ENCODE results near the gene MID1. TPM values are rescaled to one million over a fixed set of nuclear protein-coding genes. Genes with fewer than 3 reads are reported as not detected.

The MID1 gene
- total RNA-seq, 2 donors from 2014 or later: 38.3 to 44.9 TPM

- Histone ChIP-seq H3K4me1 (no peaks in the 10 kb centered on the region), H3K27ac (peak overlapping the region; percentile 76), H3K36me3 (no peaks in the 10 kb centered on the region), H3K27me3 (no peaks in the 10 kb centered on the region), H3K4me3 (no peak overlapping the region), H3K9ac (ENCODE audit: low read depth in 2 of 2, low read length in 2 of 2) (peak overlapping the region in 1 of 2 donors; percentile 49), H3K9me3 (no peaks in the 10 kb centered on the region)
- TF ChIP-seq, protein P1, sequence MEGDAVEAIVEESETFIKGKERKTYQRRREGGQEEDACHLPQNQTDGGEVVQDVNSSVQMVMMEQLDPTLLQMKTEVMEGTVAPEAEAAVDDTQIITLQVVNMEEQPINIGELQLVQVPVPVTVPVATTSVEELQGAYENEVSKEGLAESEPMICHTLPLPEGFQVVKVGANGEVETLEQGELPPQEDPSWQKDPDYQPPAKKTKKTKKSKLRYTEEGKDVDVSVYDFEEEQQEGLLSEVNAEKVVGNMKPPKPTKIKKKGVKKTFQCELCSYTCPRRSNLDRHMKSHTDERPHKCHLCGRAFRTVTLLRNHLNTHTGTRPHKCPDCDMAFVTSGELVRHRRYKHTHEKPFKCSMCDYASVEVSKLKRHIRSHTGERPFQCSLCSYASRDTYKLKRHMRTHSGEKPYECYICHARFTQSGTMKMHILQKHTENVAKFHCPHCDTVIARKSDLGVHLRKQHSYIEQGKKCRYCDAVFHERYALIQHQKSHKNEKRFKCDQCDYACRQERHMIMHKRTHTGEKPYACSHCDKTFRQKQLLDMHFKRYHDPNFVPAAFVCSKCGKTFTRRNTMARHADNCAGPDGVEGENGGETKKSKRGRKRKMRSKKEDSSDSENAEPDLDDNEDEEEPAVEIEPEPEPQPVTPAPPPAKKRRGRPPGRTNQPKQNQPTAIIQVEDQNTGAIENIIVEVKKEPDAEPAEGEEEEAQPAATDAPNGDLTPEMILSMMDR (IDR thresholded peaks at IDR 0.05): no peak
- intact Hi-C loops (cut with DNase I): no loop called here
- peak; percentile 31 for DNase-seq
Measured at GRCh38 chrX:10617999-10618351, 2.4 kb downstream of the MID1 start.

GRCh38 chrX:10617186-10617998 is 3.0 kb downstream of the MID1 start:
- no peak for DNase-seq
- peak overlapping the region in 1 of 2 donors; percentile 49 for H3K9ac ChIP-seq (ENCODE audit: low read depth in 2 of 2, low read length in 2 of 2)
- no peaks in the 10 kb centered on the region for H3K4me1 ChIP-seq
- H3K36me3 ChIP-seq: no peaks in the 10 kb centered on the region
- intact Hi-C loops (cut with DNase I): no loop called here
- H3K27me3 ChIP-seq: no peaks in the 10 kb centered on the region
- no peak overlapping the region for H3K4me3 ChIP-seq
- H3K27ac ChIP-seq: peak overlapping the region; percentile 76
- TF ChIP-seq, protein P1 (IDR thresholded peaks at IDR 0.05): no peak
- no peaks in the 10 kb centered on the region for H3K9me3 ChIP-seq

GRCh38 chrX:10615931-10616774 is 4.2 kb downstream of the MID1 start:
- Histone ChIP-seq H3K4me1 (no peaks in the 10 kb centered on the region), H3K4me3 (no peak overlapping the region), H3K36me3 (no peaks in the 10 kb centered on the region), H3K27ac (no peak overlapping the region), H3K9ac (ENCODE audit: low read depth in 2 of 2, low read length in 2 of 2) (peak overlapping the region in 1 of 2 donors; percentile 1), H3K9me3 (no peaks in the 10 kb centered on the region), H3K27me3 (no peaks in the 10 kb centered on the region)
- intact Hi-C loops (cut with DNase I): no loop called here
- TF ChIP-seq, protein P1 (IDR thresholded peaks at IDR 0.05): peak; percentile 66
- peak; percentile 58 for DNase-seq

- no peak overlapping the region for H3K27ac ChIP-seq
- no peak overlapping the region for H3K4me3 ChIP-seq
- H3K9ac ChIP-seq (ENCODE audit: low read depth in 2 of 2, low read length in 2 of 2): no peak overlapping the region
- no peaks in the 10 kb centered on the region for H3K36me3 ChIP-seq
- no peaks in the 10 kb centered on the region for H3K27me3 ChIP-seq
- no peaks in the 10 kb centered on the region for H3K9me3 ChIP-seq
- DNase-seq: no peak
- no peaks in the 10 kb centered on the region for H3K4me1 ChIP-seq
- TF ChIP-seq, protein P1 (IDR thresholded peaks at IDR 0.05): no peak
- intact Hi-C loops (cut with DNase I): no loop called here
Measured at GRCh38 chrX:10612215-10612614, 8.2 kb downstream of the MID1 start.

GRCh38 chrX:10611441-10612090 is 8.8 kb downstream of the MID1 start:
- intact Hi-C loops (cut with DNase I): no loop called here
- H3K4me1 ChIP-seq: no peaks in the 10 kb centered on the region

More at GRCh38 chrX:10611441-10612090, 8.8 kb downstream of the MID1 start:
- no peak overlapping the region for H3K4me3 ChIP-seq
- TF ChIP-seq, protein P1 (IDR thresholded peaks at IDR 0.05): no peak
- no peak for DNase-seq
- no peak overlapping the region for H3K27ac ChIP-seq
- H3K9me3 ChIP-seq: no peaks in the 10 kb centered on the region
- H3K27me3 ChIP-seq: no peaks in the 10 kb centered on the region
- H3K36me3 ChIP-seq: no peaks in the 10 kb centered on the region
- H3K9ac ChIP-seq (ENCODE audit: low read depth in 2 of 2, low read length in 2 of 2): no peak overlapping the region

All from colonic mucosa (tissue), 4 donors.